GM18519 (cell line): Measurements from ENCODE around the gene USP1.

Experiments used
- ATAC-seq: cut with Tn5 transposase; IDR thresholded peaks from one replicate; pipeline ENCODE4 v1.9.1; 2021; ENCODE audit warnings: mild to moderate bottlenecking, moderate library complexity; ENCODE audit not compliant: unreplicated experiment, low FRiP score

The USP1 gene

GRCh38 chr1:62484824-62485468, 48.1 kb downstream of the USP1 start:
- ATAC-seq, result no peak

- ATAC-seq, result no peak
Measured at GRCh38 chr1:62487956-62488355, 51.1 kb downstream of the USP1 start.

- ATAC-seq, result no peak
Measured at GRCh38 chr1:62492521-62492920, 55.7 kb downstream of the USP1 start.

GRCh38 chr1:62493656-62494055, 56.8 kb downstream of the USP1 start:
- no peak for ATAC-seq

GRCh38 chr1:62494137-62494536, 57.3 kb downstream of the USP1 start:
- ATAC-seq, result no peak

- no peak for ATAC-seq
Measured at GRCh38 chr1:62500210-62500609, 63.4 kb downstream of the USP1 start.
